ENCODE data around the gene LZTFL1. TPM values are rescaled to one million over a fixed set of nuclear protein-coding genes. Genes with fewer than 3 reads are reported as not detected.

Gene LZTFL1
- total and polyA plus RNA-seq, 2 experiments from 2014 or later, result 6.3 to 13.9 TPM

GRCh38 chr3:45868650-45869049, 26.7 kb upstream of the LZTFL1 start:
- no peaks in the 10 kb centered on the region for H3K79me2 ChIP-seq (replicated peaks; ENCODE audit: insufficient read depth)
- H3F3A ChIP-seq (replicated peaks; ENCODE audit: low read depth), result no peaks in the 10 kb centered on the region
- H3K4me1 ChIP-seq (ENCODE audit: insufficient read depth), result peaks cover 8% of the 10 kb centered on the region
- Mint-ChIP-seq H3K4me3 (no peak overlapping the region), H3K4me1 (peaks cover 14% of the 10 kb centered on the region), H3K27me3 (ENCODE audit: insufficient read depth, low read depth, poor library complexity) (peaks cover 3% of the 10 kb centered on the region), H3K9me3 (no peaks in the 10 kb centered on the region), H3K36me3 (ENCODE audit: low read depth) (no peaks in the 10 kb centered on the region), H3K27ac (no peak overlapping the region)
- no peak overlapping the region for H3K4me2 ChIP-seq
- DNase-seq (ENCODE audit: low spot score), result no peak
- no peak overlapping the region for H3K4me3 ChIP-seq
- no peaks in the 10 kb centered on the region for H3K36me3 ChIP-seq (ENCODE audit: insufficient read depth)
- H2AFZ ChIP-seq, result no peak overlapping the region
- no peak for TF ChIP-seq ZNF331 (CRISPR knock-in tag; IDR thresholded peaks at IDR 0.05; ENCODE audit: low read depth)
- no peak for TF ChIP-seq STAT1 (IDR thresholded peaks at IDR 0.05; ENCODE audit: unreplicated experiment)
- TF ChIP-seq JUNB (IDR thresholded peaks at IDR 0.05; ENCODE audit: unreplicated experiment), result no peak
- no peak for TF ChIP-seq POLR2AphosphoS5 (IDR thresholded peaks at IDR 0.05; ENCODE audit: low read depth)
- no peak for TF ChIP-seq ZNF114 (CRISPR knock-in tag; IDR thresholded peaks at IDR 0.05)
- TF ChIP-seq CREB1 (CRISPR knock-in tag; IDR thresholded peaks at IDR 0.05; ENCODE audit: low read depth), result no peak
- TF ChIP-seq CTCF (conservative IDR thresholded peaks at IDR 0.05; ENCODE audit: low read depth in 2 of 2), result no peak
- TF ChIP-seq, protein P1, sequence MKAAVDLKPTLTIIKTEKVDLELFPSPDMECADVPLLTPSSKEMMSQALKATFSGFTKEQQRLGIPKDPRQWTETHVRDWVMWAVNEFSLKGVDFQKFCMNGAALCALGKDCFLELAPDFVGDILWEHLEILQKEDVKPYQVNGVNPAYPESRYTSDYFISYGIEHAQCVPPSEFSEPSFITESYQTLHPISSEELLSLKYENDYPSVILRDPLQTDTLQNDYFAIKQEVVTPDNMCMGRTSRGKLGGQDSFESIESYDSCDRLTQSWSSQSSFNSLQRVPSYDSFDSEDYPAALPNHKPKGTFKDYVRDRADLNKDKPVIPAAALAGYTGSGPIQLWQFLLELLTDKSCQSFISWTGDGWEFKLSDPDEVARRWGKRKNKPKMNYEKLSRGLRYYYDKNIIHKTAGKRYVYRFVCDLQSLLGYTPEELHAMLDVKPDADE (IDR thresholded peaks at IDR 0.05), result no peak
- H3K27me3 ChIP-seq (ENCODE audit: insufficient read depth), result no peaks in the 10 kb centered on the region
- no peaks in the 10 kb centered on the region for H3K9me2 ChIP-seq (ENCODE audit: insufficient read depth)
- ATAC-seq, result no peak
- H3K27ac ChIP-seq (ENCODE audit: low read depth), result no peak overlapping the region
- no peaks in the 10 kb centered on the region for H4K20me1 ChIP-seq (replicated peaks; ENCODE audit: insufficient read depth)

DNA sequence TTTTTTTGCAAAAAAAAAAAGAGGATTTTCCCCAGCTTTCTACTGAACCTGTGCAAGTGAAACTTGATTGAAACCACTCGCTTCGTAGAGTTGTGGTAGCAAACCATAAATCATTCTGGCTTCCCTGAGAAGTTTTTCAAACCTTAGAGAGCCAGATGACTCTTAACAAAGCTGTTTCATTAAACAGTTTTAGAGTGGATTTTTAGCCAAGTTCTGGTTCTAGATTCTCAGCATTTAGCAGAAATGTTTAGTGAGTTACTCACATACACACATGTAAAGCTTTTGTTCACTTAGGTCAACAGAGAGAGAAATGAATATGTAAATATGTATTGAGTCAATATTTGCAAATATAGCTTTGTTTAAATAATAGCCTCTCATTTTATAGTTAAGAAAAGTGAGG, 26.3 kb upstream of the LZTFL1 start:
- Histone ChIP-seq H3K4me2 (no peak overlapping the region), H3K36me3 (ENCODE audit: insufficient read depth) (no peaks in the 10 kb centered on the region), H3K9me2 (ENCODE audit: insufficient read depth) (no peaks in the 10 kb centered on the region), H3K79me2 (replicated peaks; ENCODE audit: insufficient read depth) (no peaks in the 10 kb centered on the region), H3F3A (replicated peaks; ENCODE audit: low read depth) (no peaks in the 10 kb centered on the region), H3K4me3 (no peak overlapping the region), H4K20me1 (replicated peaks; ENCODE audit: insufficient read depth) (no peaks in the 10 kb centered on the region), H3K27me3 (ENCODE audit: insufficient read depth) (no peaks in the 10 kb centered on the region), H3K27ac (ENCODE audit: low read depth) (no peak overlapping the region), H2AFZ (no peak overlapping the region), H3K4me1 (ENCODE audit: insufficient read depth) (peaks cover 8% of the 10 kb centered on the region)
- H3K27ac Mint-ChIP-seq, result no peak overlapping the region
- no peak overlapping the region for H3K4me3 Mint-ChIP-seq
- peaks cover 14% of the 10 kb centered on the region for H3K4me1 Mint-ChIP-seq
- no peak for DNase-seq (ENCODE audit: low spot score)
- no peak for ATAC-seq
- no peaks in the 10 kb centered on the region for H3K9me3 Mint-ChIP-seq
- H3K27me3 Mint-ChIP-seq (ENCODE audit: insufficient read depth, low read depth, poor library complexity), result peaks cover 3% of the 10 kb centered on the region
- no peaks in the 10 kb centered on the region for H3K36me3 Mint-ChIP-seq (ENCODE audit: low read depth)
- TF ChIP-seq, protein P1 (IDR thresholded peaks at IDR 0.05), result no peak
- no peak for TF ChIP-seq ZNF114 (CRISPR knock-in tag; IDR thresholded peaks at IDR 0.05)
- TF ChIP-seq REST (IDR thresholded peaks at IDR 0.05; ENCODE audit: unreplicated experiment), result no peak
- no peak for TF ChIP-seq NANOG (IDR thresholded peaks at IDR 0.05; ENCODE audit: borderline replicate concordance)

Data from GM23338 (cell line).